SU-DHL-6 (cell line): ENCODE results near the gene CPNE8.

ENCODE experiments used
- CTCF ChIP-seq: fragments of 200-600 bp; sonication (generic); IDR thresholded peaks from one replicate; pipeline ENCODE4 v1.5.1; 2017; ENCODE audit warnings: antibody characterized with exemption, mild to moderate bottlenecking, low read length, moderate library complexity; ENCODE audit not compliant: insufficient read depth, poor library complexity, severe bottlenecking
- EZH2phosphoT487 ChIP-seq: fragments of 200-600 bp; sonication (generic), shearing (Covaris generic); conservative IDR thresholded peaks from 2 replicates; pipeline ENCODE4 v1.6.1; 2018; ENCODE audit warnings: mild to moderate bottlenecking, antibody characterized with exemption, low read length, moderate library complexity, mixed read lengths

- TF ChIP-seq CTCF, result no peak
- no peak for TF ChIP-seq EZH2phosphoT487
Observed at GRCh38 chr12:38825006-38825405, 80.4 kb downstream of the CPNE8 start.
